Sigmoid colon (tissue), 4 donors: Measurements from ENCODE around the gene TRPV5.

Experiments used
- EP300 ChIP-seq, 4 donors: sonication (generic); formaldehyde crosslinking; IDR thresholded peaks; one replicate each; pipeline ENCODE4 v1.6.1; 2017; ENCODE audit warnings: antibody characterized with exemption in 4 of 4
- POLR2AphosphoS5 ChIP-seq, 4 donors: sonication (generic); formaldehyde crosslinking; IDR thresholded peaks; one replicate each; pipeline ENCODE4 v1.6.1; 2017; ENCODE audit warnings: antibody characterized with exemption in 4 of 4
- TF ChIP-seq, protein P1 (sequence below), 4 experiments: fragments of 450-650 bp in 3 of 4; fragments of 200-600 bp in 1 of 4; IDR thresholded peaks; one replicate each; pipeline ENCODE4 v1.5.1; 2016 to 2019; ENCODE audit warnings: antibody characterized with exemption in 4 of 4, mild to moderate bottlenecking in 3 of 4, moderate library complexity in 2 of 4

DNA sequence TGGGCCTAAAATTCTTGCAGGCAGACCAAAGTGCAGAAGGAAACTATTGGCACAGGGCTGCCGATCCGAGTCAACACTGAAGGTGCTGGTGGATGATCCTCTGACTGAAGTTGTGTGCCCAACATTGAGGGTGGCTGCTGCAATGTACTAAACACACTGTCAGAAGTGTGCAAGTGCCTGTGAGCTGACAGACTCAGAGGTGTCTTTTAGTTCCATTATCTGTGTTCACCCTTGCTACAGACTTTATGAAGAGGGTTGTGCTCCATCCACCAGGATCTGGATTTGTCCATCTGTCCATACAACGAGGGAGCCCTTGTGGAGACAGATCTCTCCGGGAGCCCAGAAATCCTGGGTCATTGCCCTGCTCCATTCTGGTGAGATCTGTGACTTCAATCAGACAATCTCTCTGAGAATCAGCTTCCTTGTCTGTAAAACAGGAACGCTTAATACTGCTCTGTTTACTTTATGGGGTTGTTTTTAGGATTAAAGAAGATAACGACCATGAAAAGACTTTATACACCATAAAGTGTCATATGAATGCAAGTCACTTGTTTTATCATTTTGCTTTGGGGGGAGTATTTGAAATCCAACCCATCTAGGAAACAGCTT is 38.5 kb downstream of the TRPV5 start:
- TF ChIP-seq, protein P1, sequence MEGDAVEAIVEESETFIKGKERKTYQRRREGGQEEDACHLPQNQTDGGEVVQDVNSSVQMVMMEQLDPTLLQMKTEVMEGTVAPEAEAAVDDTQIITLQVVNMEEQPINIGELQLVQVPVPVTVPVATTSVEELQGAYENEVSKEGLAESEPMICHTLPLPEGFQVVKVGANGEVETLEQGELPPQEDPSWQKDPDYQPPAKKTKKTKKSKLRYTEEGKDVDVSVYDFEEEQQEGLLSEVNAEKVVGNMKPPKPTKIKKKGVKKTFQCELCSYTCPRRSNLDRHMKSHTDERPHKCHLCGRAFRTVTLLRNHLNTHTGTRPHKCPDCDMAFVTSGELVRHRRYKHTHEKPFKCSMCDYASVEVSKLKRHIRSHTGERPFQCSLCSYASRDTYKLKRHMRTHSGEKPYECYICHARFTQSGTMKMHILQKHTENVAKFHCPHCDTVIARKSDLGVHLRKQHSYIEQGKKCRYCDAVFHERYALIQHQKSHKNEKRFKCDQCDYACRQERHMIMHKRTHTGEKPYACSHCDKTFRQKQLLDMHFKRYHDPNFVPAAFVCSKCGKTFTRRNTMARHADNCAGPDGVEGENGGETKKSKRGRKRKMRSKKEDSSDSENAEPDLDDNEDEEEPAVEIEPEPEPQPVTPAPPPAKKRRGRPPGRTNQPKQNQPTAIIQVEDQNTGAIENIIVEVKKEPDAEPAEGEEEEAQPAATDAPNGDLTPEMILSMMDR (IDR thresholded peaks at IDR 0.05) = no peak
- TF ChIP-seq EP300 (IDR thresholded peaks at IDR 0.05) = no peak
- no peak for TF ChIP-seq POLR2AphosphoS5 (IDR thresholded peaks at IDR 0.05)
